Activated B cell treated with CpG ODN at 0.5 μM for 24 hours (primary cell): ENCODE results near the gene MAML3. TPM values are rescaled to one million over a fixed set of nuclear protein-coding genes. Genes with fewer than 3 reads are reported as not detected.

Experiments
- ATAC-seq: fragments of 200-7000 bp; cut with Tn5 transposase; one replicate; pipeline ENCODE4 v1.10.0; 2021; ENCODE audit warnings: low read depth, mild to moderate bottlenecking, moderate library complexity
- CTCF ChIA-PET: fragments of 350-600 bp; sonication (Branson Sonifier 250); formaldehyde crosslinking; loops from one replicate; lab custom pipeline; 2021; ENCODE audit warnings: antibody characterized with exemption; lab: Charles Lee
- POLR2A ChIA-PET: fragments of 350-600 bp; sonication (Branson Sonifier 250); formaldehyde crosslinking; loops from one replicate; lab custom pipeline; 2021; ENCODE audit warnings: antibody characterized with exemption; lab: Charles Lee
- DNase-seq: peaks from one replicate; pipeline ENCODE4 v3.0.0; 2022
- H3K27ac Mint-ChIP-seq: one replicate; pipeline ENCODE4 v1.8.0; 2020; ENCODE audit warnings: mixed read lengths
- H3K27me3 Mint-ChIP-seq: one replicate; pipeline ENCODE4 v1.8.0; 2021; ENCODE audit warnings: mixed read lengths
- H3K36me3 Mint-ChIP-seq: one replicate; pipeline ENCODE4 v1.8.0; 2021; ENCODE audit warnings: low read depth, mixed read lengths
- H3K4me1 Mint-ChIP-seq: one replicate; pipeline ENCODE4 v1.8.0; 2021; ENCODE audit warnings: mixed read lengths
- H3K4me3 Mint-ChIP-seq: one replicate; pipeline ENCODE4 v1.8.0; 2020; ENCODE audit warnings: mild to moderate bottlenecking, mixed read lengths
- H3K9me3 Mint-ChIP-seq: one replicate; pipeline ENCODE4 v1.8.0; 2020; ENCODE audit warnings: mixed read lengths
- CTCF ChIP-seq: fragments of 200-600 bp; IDR thresholded peaks from one replicate; pipeline ENCODE4 v1.8.0; 2022; ENCODE audit warnings: antibody characterized with exemption, mild to moderate bottlenecking
- intact Hi-C: fragments of 100-400 bp; cut with micrococcal nuclease; formaldehyde crosslinking; loops from one replicate; pipeline ENCODE4 v1.15.1; 2024
- total RNA-seq: library from RNA; stranded (reverse); gene quantifications from 2 replicates; pipeline ENCODE4 v1.2.3, GENCODE V29; 2022

MAML3 gene
- total RNA-seq, 1 donor from 2014 or later = 2.6 TPM

- intact Hi-C loops = no loop called here
- H3K4me3 Mint-ChIP-seq = no peak overlapping the region
- TF ChIP-seq CTCF = no peak
- ATAC-seq (no peak), DNase-seq (no peak)
- ChIA-PET POLR2A (interaction anchor here (1.4 kb wide), 1 partner anchor 17 kb away, joined by 3 read pairs; no protein-coding TSS in a partner anchor), CTCF (no interaction called here)
- H3K27ac Mint-ChIP-seq = no peak overlapping the region
- peaks cover 23% of the 10 kb centered on the region for H3K27me3 Mint-ChIP-seq
- no peaks in the 10 kb centered on the region for H3K36me3 Mint-ChIP-seq
- no peaks in the 10 kb centered on the region for H3K4me1 Mint-ChIP-seq
- no peaks in the 10 kb centered on the region for H3K9me3 Mint-ChIP-seq
Measured at GRCh38 chr4:140133576-140133975, 20.4 kb downstream of the MAML3 start.

- DNase-seq (no peak), ATAC-seq (no peak)
- Mint-ChIP-seq H3K36me3 (no peaks in the 10 kb centered on the region), H3K4me3 (no peak overlapping the region), H3K9me3 (no peaks in the 10 kb centered on the region), H3K4me1 (peaks cover 3% of the 10 kb centered on the region), H3K27me3 (peaks cover 14% of the 10 kb centered on the region), H3K27ac (no peak overlapping the region)
- no peak for TF ChIP-seq CTCF
- CTCF ChIA-PET = no interaction called here
- intact Hi-C loops = no loop called here
- POLR2A ChIA-PET = no interaction called here
Measured at GRCh38 chr4:140131675-140132229, 22.2 kb downstream of the MAML3 start.

- no peak for TF ChIP-seq CTCF
- intact Hi-C loops = no loop called here
- ChIA-PET CTCF (no interaction called here), POLR2A (interaction anchor here (0.6 kb wide), 1 partner anchor 22 kb away, joined by 3 read pairs; no protein-coding TSS in a partner anchor)
- Mint-ChIP-seq H3K4me3 (no peak overlapping the region), H3K36me3 (no peaks in the 10 kb centered on the region), H3K27me3 (peaks cover 18% of the 10 kb centered on the region), H3K4me1 (peaks cover 3% of the 10 kb centered on the region), H3K27ac (no peak overlapping the region), H3K9me3 (no peaks in the 10 kb centered on the region)
- ATAC-seq (no peak), DNase-seq (no peak)
Measured at GRCh38 chr4:140130677-140131076, 23.3 kb downstream of the MAML3 start.

- H3K27me3 Mint-ChIP-seq = peaks cover 8% of the 10 kb centered on the region
- intact Hi-C loops = no loop called here
- no peak overlapping the region for H3K4me3 Mint-ChIP-seq
- no peaks in the 10 kb centered on the region for H3K36me3 Mint-ChIP-seq
- no peaks in the 10 kb centered on the region for H3K9me3 Mint-ChIP-seq
- H3K4me1 Mint-ChIP-seq = peaks cover 3% of the 10 kb centered on the region
- no peak overlapping the region for H3K27ac Mint-ChIP-seq
- CTCF ChIA-PET = no interaction called here
- no peak for DNase-seq
- no peak for TF ChIP-seq CTCF
- no peak for ATAC-seq
- POLR2A ChIA-PET = no interaction called here
Measured at GRCh38 chr4:140127422-140127821, 26.6 kb downstream of the MAML3 start.

- no peak overlapping the region for H3K27ac Mint-ChIP-seq
- ChIA-PET CTCF (no interaction called here), POLR2A (no interaction called here)
- ATAC-seq = no peak
- TF ChIP-seq CTCF = no peak
- H3K36me3 Mint-ChIP-seq = no peaks in the 10 kb centered on the region
- intact Hi-C loops = no loop called here
- no peaks in the 10 kb centered on the region for H3K9me3 Mint-ChIP-seq
- no peak for DNase-seq
- peaks cover 11% of the 10 kb centered on the region for H3K27me3 Mint-ChIP-seq
- H3K4me3 Mint-ChIP-seq = no peak overlapping the region
- peaks cover 3% of the 10 kb centered on the region for H3K4me1 Mint-ChIP-seq
Measured at GRCh38 chr4:140126261-140126660, 27.7 kb downstream of the MAML3 start.
